ENCODE results near the gene POU2AF2. TPM values are rescaled to one million over a fixed set of nuclear protein-coding genes. Genes with fewer than 3 reads are reported as not detected.

POU2AF2 gene
- total RNA-seq, 4 donors from 2014 or later = 0.78 to 4.2 (median 2.0) TPM

DNA sequence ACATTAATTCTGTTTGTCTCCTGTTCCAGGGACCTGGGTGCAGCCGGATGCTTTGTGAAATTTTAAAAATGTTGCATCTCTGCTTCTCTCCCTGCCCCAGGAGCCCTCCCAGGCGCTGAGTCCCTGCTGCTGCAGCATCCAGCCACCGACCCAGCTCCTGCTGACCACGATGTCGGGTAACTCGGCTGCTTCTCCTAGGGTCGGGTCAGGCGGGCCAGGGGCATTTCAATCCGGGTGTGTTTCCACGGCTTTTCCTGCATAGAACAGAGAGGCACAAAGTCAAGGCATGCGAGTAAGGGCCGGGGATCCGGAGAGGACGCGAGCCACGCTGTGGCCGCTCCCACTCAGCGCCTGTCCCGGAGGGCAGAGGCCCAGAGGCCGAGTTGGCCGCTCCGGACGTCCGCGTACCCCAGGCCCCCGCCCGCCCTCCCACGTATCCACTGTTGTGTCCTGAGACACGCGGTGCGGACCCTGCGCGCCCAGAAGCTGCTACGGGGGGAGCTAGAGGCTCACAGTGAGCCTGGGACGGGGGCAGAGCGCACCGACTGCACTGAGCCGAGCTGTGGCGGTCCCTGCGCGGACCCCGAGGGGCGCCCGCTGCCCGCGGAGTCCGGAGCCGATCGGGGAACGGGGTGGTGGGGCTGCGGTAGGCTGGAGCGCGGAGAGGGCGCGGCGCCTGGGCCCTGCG lies 53.0 kb downstream of the POU2AF2 start, which contains the start of gene POU2AF3:
Gene POU2AF3, plus strand, starts transcription at position 134 of the 688 bp plus-strand sequence. Its CDS starts 36 bp downstream, at position 170.
- no peaks in the 10 kb centered on the region for H3K27me3 ChIP-seq
- peaks cover 0 to 32% (median 7%) of the 10 kb centered on the region in 4 donors for H3K4me1 ChIP-seq
- no peak for DNase-seq (ENCODE audit: low spot score in 2 of 2)
- H3K36me3 ChIP-seq = no peaks in the 10 kb centered on the region
- H3K9me3 ChIP-seq = no peaks in the 10 kb centered on the region
- H3K27ac ChIP-seq = peak within 1 kb of the TSS; percentile 77 to 91 (median 86)
- H3K4me3 ChIP-seq = peak within 1 kb of the TSS; percentile 55 to 83 (median 63)
- TF ChIP-seq CTCF (IDR thresholded peaks at IDR 0.05) (no peak), POLR2A (IDR thresholded peaks at IDR 0.05) (no peak)
- WGBS, 2 donors = 11 to 23% methylated on average over 19 to 41 of the region's 57 CpGs

DNA sequence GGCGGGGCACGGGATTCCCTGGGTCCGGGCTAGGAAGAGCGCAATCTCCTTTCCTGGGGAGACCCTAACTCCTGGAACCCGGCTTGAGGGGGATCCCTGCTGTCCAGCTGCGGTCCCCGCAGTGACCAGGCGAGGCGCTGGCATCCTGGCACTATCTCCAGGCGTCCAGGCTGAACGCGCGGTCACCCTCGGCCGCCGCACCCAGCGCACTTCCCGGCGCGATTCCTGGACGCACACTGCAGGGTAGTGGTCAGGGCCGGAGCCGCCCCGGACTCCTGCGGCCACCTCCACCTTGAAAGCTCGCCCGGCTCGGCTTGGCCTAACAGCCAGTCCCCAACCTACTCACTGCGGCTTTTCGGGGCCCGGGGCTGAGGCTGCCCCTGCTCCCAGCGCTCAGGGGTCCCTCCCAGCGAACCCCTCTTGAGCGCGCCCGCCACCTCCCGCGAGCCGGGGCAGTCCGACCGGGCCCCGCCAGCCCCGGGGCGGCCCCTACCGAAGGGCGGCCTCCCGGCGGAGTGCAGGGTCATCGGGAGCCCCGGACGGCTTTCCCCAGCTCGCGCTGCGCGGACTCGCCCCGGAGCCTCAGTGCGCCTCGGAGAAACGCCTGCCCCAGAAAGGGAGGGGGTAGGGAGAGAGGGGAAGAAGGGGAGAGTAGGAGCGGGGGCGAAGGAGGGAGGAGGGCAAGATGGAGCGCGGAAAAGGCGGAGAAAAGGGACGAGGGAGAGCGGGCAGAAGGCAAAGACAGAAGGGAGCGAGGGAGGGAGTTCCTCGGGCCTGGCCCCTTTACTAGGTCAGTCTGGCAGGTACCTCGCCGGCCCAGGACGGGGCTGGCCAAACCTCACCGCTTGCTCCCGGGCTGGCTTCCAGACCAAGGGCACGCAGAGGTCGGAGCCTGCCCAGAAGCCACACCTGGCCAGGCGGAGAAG lies 53.8 kb downstream of the POU2AF2 start:
- peak overlapping the region; percentile 77 to 91 (median 86) for H3K27ac ChIP-seq
- peak; percentile 49 to 54 for DNase-seq (ENCODE audit: low spot score in 2 of 2)

GRCh38 chr11:111300569-111300968 lies 55.0 kb downstream of the POU2AF2 start:
- no peak for DNase-seq (ENCODE audit: low spot score in 2 of 2)
- Histone ChIP-seq H3K27me3 (no peaks in the 10 kb centered on the region), H3K4me3 (no peak overlapping the region), H3K27ac (no peak overlapping the region), H3K9me3 (no peaks in the 10 kb centered on the region), H3K4me1 (peaks cover 0 to 33% (median 7%) of the 10 kb centered on the region in 4 donors), H3K36me3 (no peaks in the 10 kb centered on the region)
- TF ChIP-seq CTCF (IDR thresholded peaks at IDR 0.05) (no peak), EP300 (IDR thresholded peaks at IDR 0.05) (no peak), POLR2A (IDR thresholded peaks at IDR 0.05) (no peak)
- WGBS, 2 donors = 94 to 96% methylated on average over 9 of the region's 9 CpGs

More for the DNA sequence above, 53.8 kb downstream of the POU2AF2 start:
- Histone ChIP-seq H3K27me3 (no peaks in the 10 kb centered on the region), H3K4me3 (peak overlapping the region; percentile 55 to 83 (median 63)), H3K36me3 (no peaks in the 10 kb centered on the region), H3K9me3 (no peaks in the 10 kb centered on the region), H3K4me1 (peaks cover 0 to 33% (median 7%) of the 10 kb centered on the region in 4 donors)
- 2 to 3% methylated on average over 56 to 73 of the region's 77 CpGs for WGBS, 2 donors
- TF ChIP-seq POLR2A (IDR thresholded peaks at IDR 0.05) = no peak
- peak; percentile 42 to 80 (median 54) for TF ChIP-seq CTCF (IDR thresholded peaks at IDR 0.05)
- no peak for TF ChIP-seq EP300 (IDR thresholded peaks at IDR 0.05)

DNA sequence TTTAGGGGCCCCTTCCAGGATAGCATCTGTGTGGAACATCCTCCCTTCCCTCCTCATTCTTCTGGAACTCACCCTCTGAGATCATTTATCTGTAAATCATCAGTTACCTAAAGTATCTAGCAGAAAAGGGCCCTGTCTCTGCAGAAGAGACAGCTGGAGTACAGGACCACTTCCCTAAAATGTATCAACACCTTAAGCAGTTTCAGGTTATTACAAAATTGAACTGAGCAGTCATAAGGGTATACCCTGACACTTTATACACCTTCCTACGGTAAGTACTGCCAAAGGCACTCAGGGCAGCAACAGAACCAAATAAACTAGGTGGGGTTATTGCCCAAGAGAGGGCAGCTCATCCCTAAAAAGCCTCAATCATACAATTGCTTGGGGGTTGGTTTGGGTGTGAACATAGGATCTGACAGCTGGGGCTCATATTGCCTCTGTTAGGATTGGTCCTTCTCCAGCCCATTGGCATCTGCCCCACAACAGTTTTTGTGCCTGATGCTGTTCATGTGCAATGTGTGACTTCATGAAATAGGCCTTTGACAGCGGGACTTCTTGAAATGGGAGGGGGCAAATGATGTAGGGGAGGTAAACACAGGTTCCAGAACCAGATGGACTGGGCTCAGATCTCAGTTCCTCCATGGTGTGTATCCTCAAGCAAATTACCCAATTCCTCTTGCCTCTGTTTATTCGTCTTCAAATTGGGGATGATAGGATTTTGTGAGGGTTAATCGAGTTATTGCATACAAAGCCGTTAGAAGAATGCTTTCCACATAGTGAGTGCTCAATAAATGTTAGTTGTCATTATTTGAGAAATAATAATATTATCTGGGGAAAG lies 55.7 kb downstream of the POU2AF2 start:
- 82 to 85% methylated on average over 5 of the region's 5 CpGs for WGBS, 2 donors
- no peak overlapping the region for H3K27ac ChIP-seq
- H3K27me3 ChIP-seq = no peaks in the 10 kb centered on the region
- no peak overlapping the region for H3K4me3 ChIP-seq
- TF ChIP-seq CTCF (IDR thresholded peaks at IDR 0.05) = no peak
- no peak for TF ChIP-seq POLR2A (IDR thresholded peaks at IDR 0.05)
- TF ChIP-seq EP300 (IDR thresholded peaks at IDR 0.05) = no peak
- no peaks in the 10 kb centered on the region for H3K9me3 ChIP-seq
- DNase-seq (ENCODE audit: low spot score in 2 of 2) = no peak
- no peaks in the 10 kb centered on the region for H3K36me3 ChIP-seq
- peaks cover 0 to 33% (median 7%) of the 10 kb centered on the region in 4 donors for H3K4me1 ChIP-seq

Measured in tibial nerve (tissue), 4 donors.